Breast epithelium (tissue), 4 donors: ENCODE measurements around the gene G6PD. TPM values are rescaled to one million over a fixed set of nuclear protein-coding genes. Genes with fewer than 3 reads are reported as not detected.

ENCODE experiments used
- DNase-seq, 2 donors: peaks; one replicate each; pipeline ENCODE4 v3.0.0-alpha.2; 2019; ENCODE audit warnings: low spot score in 2 of 2
- H3K27ac ChIP-seq, 2 donors: fragments of 200-600 bp; sonication (generic) in 1 of 2; one replicate each; pipeline ENCODE4 v1.5.1; 2016 to 2019; ENCODE audit warnings: mild to moderate bottlenecking in 1 of 2
- H3K27me3 ChIP-seq, 2 donors: fragments of 200-600 bp; sonication (generic) in 1 of 2; one replicate each; pipeline versions ENCODE4 v1.5.1 to v1.6.0; 2017 to 2019; ENCODE audit warnings: control low read depth in 1 of 2, mild to moderate bottlenecking in 1 of 2
- H3K36me3 ChIP-seq: fragments of 200-600 bp; one replicate; pipeline ENCODE4 v1.5.1; 2019
- H3K4me1 ChIP-seq, 2 donors: fragments of 200-600 bp; sonication (generic); one replicate each; pipeline ENCODE4 v1.5.1; 2016 to 2019; ENCODE audit warnings: control low read depth in 1 of 2
- H3K4me3 ChIP-seq, 3 donors: fragments of 200-600 bp; sonication (generic); 1 replicate in 2 of 3; 2 replicates in 1 of 3; pipeline ENCODE4 v1.5.1; 2016 to 2019; ENCODE audit warnings: mild to moderate bottlenecking in 3 of 3, moderate library complexity in 2 of 3
- H3K9me3 ChIP-seq, 2 donors: fragments of 200-600 bp; sonication (generic) in 1 of 2; one replicate each; pipeline ENCODE4 v1.5.1; 2016 to 2019; ENCODE audit warnings: control low read depth in 1 of 2
- POLR2A ChIP-seq: fragments of 450-650 bp; IDR thresholded peaks from one replicate; pipeline ENCODE4 v1.6.1; 2016; ENCODE audit warnings: antibody characterized with exemption, mild to moderate bottlenecking, moderate library complexity
- POLR2AphosphoS5 ChIP-seq, 3 donors: sonication (generic); formaldehyde crosslinking; IDR thresholded peaks; one replicate each; pipeline ENCODE4 v1.6.1; 2017; ENCODE audit warnings: antibody characterized with exemption in 3 of 3
- intact Hi-C: fragments of 100-400 bp; cut with DNase I; formaldehyde crosslinking; loops from one replicate; pipeline ENCODE4 v1.15.1; 2023; ENCODE audit warnings: low total_unique reads
- total RNA-seq, 3 donors: library from RNA; depleted of rRNA; stranded (reverse); fragments of >200 nt; gene quantifications; one replicate each; pipeline ENCODE4 v1.1.0, GENCODE V29; 2016
- TF ChIP-seq, protein P1 (sequence below), 3 donors: fragments of 450-650 bp; IDR thresholded peaks; one replicate each; pipeline ENCODE4 v1.5.1; 2016 to 2017; ENCODE audit warnings: antibody characterized with exemption in 3 of 3, mild to moderate bottlenecking in 3 of 3, moderate library complexity in 3 of 3

Gene G6PD
- total RNA-seq, 3 donors from 2014 or later = 25.6 to 45.2 (median 38.2) TPM

DNA sequence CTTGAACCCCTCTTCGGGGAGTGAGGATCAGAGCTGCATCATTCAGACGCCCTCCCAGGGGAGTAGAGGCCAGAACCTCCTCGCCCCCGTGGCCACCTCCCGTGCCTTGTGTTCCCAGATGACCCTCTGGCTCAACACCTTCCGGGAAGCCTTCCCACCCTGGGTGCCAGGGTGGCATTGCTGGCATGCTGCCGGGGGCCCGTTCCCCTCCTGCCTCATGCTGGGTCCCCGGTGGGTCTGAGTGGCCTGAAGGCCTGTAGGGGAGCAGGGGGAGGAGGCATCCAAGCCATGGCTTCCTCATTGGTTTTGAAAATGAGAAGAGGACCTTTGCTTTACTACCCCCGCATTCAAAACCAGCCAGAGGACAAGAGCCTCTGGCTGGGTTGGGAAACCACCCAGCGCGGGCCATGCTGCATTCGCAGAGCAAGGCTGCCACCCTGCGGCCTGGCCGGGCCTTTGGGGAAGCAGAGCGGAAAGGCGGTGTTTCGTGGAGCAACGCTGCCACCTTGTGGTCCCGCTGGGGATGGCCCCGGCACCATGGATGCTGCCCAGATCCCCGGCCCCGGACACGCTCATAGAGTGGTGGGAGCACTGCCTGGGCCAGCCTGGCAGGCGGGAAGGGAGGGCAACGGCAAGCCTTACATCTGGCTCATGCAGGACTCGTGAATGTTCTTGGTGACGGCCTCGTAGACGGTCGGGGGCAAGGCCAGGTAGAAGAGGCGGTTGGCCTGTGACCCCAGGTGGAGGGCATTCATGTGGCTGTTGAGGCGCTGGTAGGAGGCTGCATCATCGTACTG, 11.9 kb downstream of the G6PD start:
- H3K4me1 ChIP-seq = no peaks in the 10 kb centered on the region
- no peaks in the 10 kb centered on the region for H3K9me3 ChIP-seq
- peak; percentile 81 to 86 for DNase-seq
- peak overlapping the region; percentile 15 to 60 for H3K27ac ChIP-seq
- no peaks in the 10 kb centered on the region for H3K36me3 ChIP-seq
- H3K4me3 ChIP-seq = no peak overlapping the region
- TF ChIP-seq POLR2AphosphoS5 (IDR thresholded peaks at IDR 0.05) (peak; percentile 73 to 79 (median 78)), POLR2A (no peak)
- TF ChIP-seq, protein P1, sequence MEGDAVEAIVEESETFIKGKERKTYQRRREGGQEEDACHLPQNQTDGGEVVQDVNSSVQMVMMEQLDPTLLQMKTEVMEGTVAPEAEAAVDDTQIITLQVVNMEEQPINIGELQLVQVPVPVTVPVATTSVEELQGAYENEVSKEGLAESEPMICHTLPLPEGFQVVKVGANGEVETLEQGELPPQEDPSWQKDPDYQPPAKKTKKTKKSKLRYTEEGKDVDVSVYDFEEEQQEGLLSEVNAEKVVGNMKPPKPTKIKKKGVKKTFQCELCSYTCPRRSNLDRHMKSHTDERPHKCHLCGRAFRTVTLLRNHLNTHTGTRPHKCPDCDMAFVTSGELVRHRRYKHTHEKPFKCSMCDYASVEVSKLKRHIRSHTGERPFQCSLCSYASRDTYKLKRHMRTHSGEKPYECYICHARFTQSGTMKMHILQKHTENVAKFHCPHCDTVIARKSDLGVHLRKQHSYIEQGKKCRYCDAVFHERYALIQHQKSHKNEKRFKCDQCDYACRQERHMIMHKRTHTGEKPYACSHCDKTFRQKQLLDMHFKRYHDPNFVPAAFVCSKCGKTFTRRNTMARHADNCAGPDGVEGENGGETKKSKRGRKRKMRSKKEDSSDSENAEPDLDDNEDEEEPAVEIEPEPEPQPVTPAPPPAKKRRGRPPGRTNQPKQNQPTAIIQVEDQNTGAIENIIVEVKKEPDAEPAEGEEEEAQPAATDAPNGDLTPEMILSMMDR (IDR thresholded peaks at IDR 0.05) = peak; percentile 92 to 100 (median 98)
- H3K27me3 ChIP-seq = peaks cover 0 to 21% of the 10 kb centered on the region in 2 donors
- intact Hi-C loops = no loop called here

DNA sequence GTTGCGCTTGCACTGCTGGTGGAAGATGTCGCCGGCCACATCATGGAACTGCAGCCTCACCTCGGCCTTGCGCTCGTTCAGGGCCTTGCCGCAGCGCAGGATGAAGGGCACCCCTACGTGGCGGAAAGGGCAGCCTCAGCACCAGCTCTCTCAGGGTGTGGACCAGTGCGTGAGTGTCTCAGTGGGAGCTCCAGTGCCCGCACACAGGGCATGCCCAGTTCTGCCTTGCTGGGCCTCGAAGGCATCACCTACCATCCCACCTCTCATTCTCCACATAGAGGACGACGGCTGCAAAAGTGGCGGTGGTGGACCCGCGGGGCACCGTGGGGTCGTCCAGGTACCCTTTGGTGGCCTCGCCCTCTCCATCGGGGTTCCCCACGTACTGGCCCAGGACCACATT, 14.0 kb downstream of the G6PD start:
- Histone ChIP-seq H3K27me3 (peaks cover 0 to 18% of the 10 kb centered on the region in 2 donors), H3K27ac (no peak overlapping the region), H3K4me3 (no peak overlapping the region), H3K9me3 (no peaks in the 10 kb centered on the region), H3K36me3 (no peaks in the 10 kb centered on the region), H3K4me1 (no peaks in the 10 kb centered on the region)
- no peak for DNase-seq
- TF ChIP-seq POLR2A = no peak
- no peak for TF ChIP-seq POLR2AphosphoS5 (IDR thresholded peaks at IDR 0.05)
- TF ChIP-seq, protein P1 (IDR thresholded peaks at IDR 0.05) = no peak
- intact Hi-C loops = no loop called here

DNA sequence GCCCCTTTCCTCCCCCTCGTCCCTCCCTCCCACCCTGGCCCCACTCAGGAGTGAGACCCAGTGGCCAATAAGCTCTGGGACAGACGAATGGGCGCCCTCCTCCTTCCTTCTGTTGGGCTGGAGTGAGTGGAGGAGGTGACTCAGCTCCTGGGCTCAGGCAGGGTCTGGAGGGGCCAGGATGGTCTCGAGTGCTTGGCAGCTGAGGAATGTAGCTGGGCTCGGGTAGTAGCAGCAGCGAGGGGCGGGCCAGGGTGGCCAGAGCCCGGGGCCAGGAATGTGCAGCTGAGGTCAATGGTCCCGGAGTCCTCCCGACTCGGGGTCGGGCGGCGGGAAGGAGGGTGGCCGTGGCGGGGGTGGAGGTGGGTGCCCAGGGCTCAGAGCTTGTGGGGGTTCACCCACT, 15.0 kb downstream of the G6PD start:
- no peak for DNase-seq

DNA sequence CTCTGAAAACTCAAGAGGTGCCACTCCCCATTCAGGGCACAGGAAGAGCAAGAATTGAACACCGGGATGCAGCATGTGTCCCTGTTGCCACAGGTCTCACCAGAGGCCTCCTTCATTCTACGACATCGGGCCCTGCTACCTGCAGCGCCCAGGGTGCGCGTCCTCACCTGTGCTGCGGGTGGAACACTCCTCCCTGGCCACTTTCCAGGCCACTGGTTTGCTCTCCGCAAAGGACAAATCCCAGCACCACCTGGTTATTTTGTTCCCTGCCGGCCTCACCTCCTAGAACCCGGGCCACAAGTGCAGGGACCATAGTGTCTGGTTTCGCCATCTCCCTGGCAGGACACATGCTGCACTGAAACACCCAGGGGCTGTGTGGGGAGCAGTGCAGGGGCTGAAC, 16.4 kb downstream of the G6PD start:
- intact Hi-C loops = no loop called here

More for the DNA sequence above, 15.0 kb downstream of the G6PD start:
- Histone ChIP-seq H3K27me3 (peaks cover 0 to 28% of the 10 kb centered on the region in 2 donors), H3K36me3 (no peaks in the 10 kb centered on the region), H3K4me3 (no peak overlapping the region), H3K9me3 (no peaks in the 10 kb centered on the region), H3K27ac (no peak overlapping the region), H3K4me1 (no peaks in the 10 kb centered on the region)
- TF ChIP-seq, protein P1 (IDR thresholded peaks at IDR 0.05) = no peak
- TF ChIP-seq POLR2AphosphoS5 (IDR thresholded peaks at IDR 0.05) (no peak), POLR2A (no peak)
- intact Hi-C loops = no loop called here

DNA sequence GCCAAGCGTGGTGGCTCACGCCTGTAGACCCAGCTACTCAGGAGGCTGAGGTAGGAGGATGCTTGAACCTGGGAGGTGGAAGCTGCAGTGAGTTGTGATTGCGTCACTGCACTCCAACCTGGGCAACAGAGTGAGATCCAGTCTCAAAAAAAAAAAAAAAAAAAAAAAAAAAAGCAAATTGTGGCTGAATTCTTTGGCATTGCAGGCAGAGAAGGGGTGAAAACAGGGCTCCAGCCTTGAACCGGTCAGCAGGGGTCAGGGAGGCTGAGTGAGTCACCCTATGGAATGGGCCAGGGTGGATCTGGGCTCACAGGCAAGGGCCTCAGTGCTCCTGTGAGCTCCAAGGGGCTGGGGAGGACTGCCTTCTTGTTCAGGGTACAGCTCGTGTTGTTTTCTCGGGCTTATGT, 17.4 kb downstream of the G6PD start:
- H3K27ac ChIP-seq = no peak overlapping the region
- no peak overlapping the region for H3K4me3 ChIP-seq
- intact Hi-C loops = no loop called here
- TF ChIP-seq, protein P1 (IDR thresholded peaks at IDR 0.05) = no peak
- TF ChIP-seq POLR2A = no peak
- H3K4me1 ChIP-seq = no peaks in the 10 kb centered on the region
- no peaks in the 10 kb centered on the region for H3K9me3 ChIP-seq
- H3K36me3 ChIP-seq = no peaks in the 10 kb centered on the region
- peaks cover 0 to 26% of the 10 kb centered on the region in 2 donors for H3K27me3 ChIP-seq
- no peak for DNase-seq

More for the DNA sequence above, 16.4 kb downstream of the G6PD start:
- Histone ChIP-seq H3K9me3 (no peaks in the 10 kb centered on the region), H3K36me3 (no peaks in the 10 kb centered on the region), H3K4me1 (no peaks in the 10 kb centered on the region), H3K27ac (no peak overlapping the region), H3K4me3 (no peak overlapping the region), H3K27me3 (peaks cover 0 to 29% of the 10 kb centered on the region in 2 donors)
- TF ChIP-seq POLR2A (no peak), POLR2AphosphoS5 (IDR thresholded peaks at IDR 0.05) (no peak)
- TF ChIP-seq, protein P1 (IDR thresholded peaks at IDR 0.05) = no peak
- no peak for DNase-seq
